ENCODE measurements around the gene ALG8. TPM values are rescaled to one million over a fixed set of nuclear protein-coding genes. Genes with fewer than 3 reads are reported as not detected.
"Not testable (repeated sequence)": the region's sequence is repeated elsewhere in the genome, so short reads cannot be mapped to it uniquely, and the experiment has no call there.

The ALG8 gene
- total RNA-seq, 2 donors from 2014 or later = 45.6 to 47.9 TPM

- Mint-ChIP-seq H3K4me3 (no peak overlapping the region), H3K4me1 (ENCODE audit: low read depth) (no peaks in the 10 kb centered on the region), H3K27ac (no peak overlapping the region), H3K9me3 (no peaks in the 10 kb centered on the region), H3K36me3 (ENCODE audit: insufficient read depth in 2 of 2) (peaks cover 2 to 20% of the 10 kb centered on the region in 2 donors), H3K27me3 (ENCODE audit: low read depth) (no peaks in the 10 kb centered on the region)
- DNase-seq (no peak), ATAC-seq (replicated peaks in 1 of 2) (no peak)
These were observed 30.1 kb downstream of the ALG8 start for GRCh38 chr11:78109081-78110015.

GRCh38 chr11:78100676-78101472 is 38.6 kb downstream of the ALG8 start:
- Mint-ChIP-seq H3K27ac (no peak overlapping the region), H3K36me3 (ENCODE audit: insufficient read depth in 2 of 2) (peaks cover 8 to 19% of the 10 kb centered on the region in 2 donors), H3K4me1 (ENCODE audit: low read depth) (no peaks in the 10 kb centered on the region), H3K27me3 (ENCODE audit: low read depth) (no peaks in the 10 kb centered on the region), H3K9me3 (no peaks in the 10 kb centered on the region), H3K4me3 (no peak overlapping the region)
- ATAC-seq (replicated peaks in 1 of 2) (no peak), DNase-seq (no peak)

GRCh38 chr11:78100261-78100660 is 39.2 kb downstream of the ALG8 start:
- ATAC-seq (replicated peaks in 1 of 2) (no peak), DNase-seq (no peak)
- Mint-ChIP-seq H3K27ac (no peak overlapping the region), H3K9me3 (no peaks in the 10 kb centered on the region), H3K36me3 (ENCODE audit: insufficient read depth in 2 of 2) (peaks cover 8 to 22% of the 10 kb centered on the region in 2 donors), H3K4me3 (no peak overlapping the region), H3K27me3 (ENCODE audit: low read depth) (no peaks in the 10 kb centered on the region), H3K4me1 (ENCODE audit: low read depth) (no peaks in the 10 kb centered on the region)

GRCh38 chr11:78099666-78100065 is 39.8 kb downstream of the ALG8 start:
- Mint-ChIP-seq H3K9me3 (peaks cover under 1% of the 10 kb centered on the region in 2 donors), H3K4me3 (no peak overlapping the region), H3K27me3 (ENCODE audit: low read depth) (no peaks in the 10 kb centered on the region), H3K36me3 (ENCODE audit: insufficient read depth in 2 of 2) (peaks cover 10 to 23% of the 10 kb centered on the region in 2 donors), H3K27ac (no peak overlapping the region), H3K4me1 (ENCODE audit: low read depth) (peaks cover 3% of the 10 kb centered on the region)
- ATAC-seq (replicated peaks in 1 of 2) (no peak), DNase-seq (no peak)

- no peaks in the 10 kb centered on the region for H3K27me3 Mint-ChIP-seq (ENCODE audit: low read depth)
- no peak for ATAC-seq (replicated peaks in 1 of 2)
These were observed 41.6 kb downstream of the ALG8 start for GRCh38 chr11:78097666-78098385.

GRCh38 chr11:78094250-78094649 is 45.2 kb downstream of the ALG8 start:
- peak overlapping the region; percentile 38 to 43 for H3K4me3 Mint-ChIP-seq

More at GRCh38 chr11:78097666-78098385, 41.6 kb downstream of the ALG8 start:
- H3K36me3 Mint-ChIP-seq (ENCODE audit: insufficient read depth in 2 of 2) = peaks cover 11 to 24% of the 10 kb centered on the region in 2 donors
- no peak overlapping the region for H3K27ac Mint-ChIP-seq
- no peak overlapping the region for H3K4me3 Mint-ChIP-seq
- H3K9me3 Mint-ChIP-seq = peaks cover 2 to 3% of the 10 kb centered on the region in 2 donors
- peaks cover 17% of the 10 kb centered on the region for H3K4me1 Mint-ChIP-seq (ENCODE audit: low read depth)
- DNase-seq = no peak

GRCh38 chr11:78086521-78087074 is 52.8 kb downstream of the ALG8 start:
- H3K27me3 Mint-ChIP-seq (ENCODE audit: low read depth); DNase-seq; H3K4me1 Mint-ChIP-seq (ENCODE audit: low read depth); H3K27ac Mint-ChIP-seq; H3K4me3 Mint-ChIP-seq; H3K9me3 Mint-ChIP-seq; H3K36me3 Mint-ChIP-seq (ENCODE audit: insufficient read depth in 2 of 2); ATAC-seq (replicated peaks in 1 of 2): not testable (repeated sequence)

More at GRCh38 chr11:78094250-78094649, 45.2 kb downstream of the ALG8 start:
- H3K27me3 Mint-ChIP-seq (ENCODE audit: low read depth) = no peaks in the 10 kb centered on the region
- peak overlapping the region; percentile 88 for H3K27ac Mint-ChIP-seq
- peak; percentile 98 to 99 for ATAC-seq (replicated peaks in 1 of 2)
- DNase-seq = peak; percentile 51 to 54
- peaks cover 2 to 3% of the 10 kb centered on the region in 2 donors for H3K9me3 Mint-ChIP-seq
- H3K36me3 Mint-ChIP-seq (ENCODE audit: insufficient read depth in 2 of 2) = peaks cover 7 to 18% of the 10 kb centered on the region in 2 donors
- H3K4me1 Mint-ChIP-seq (ENCODE audit: low read depth) = peaks cover 17% of the 10 kb centered on the region

GRCh38 chr11:78085972-78086371 is 53.5 kb downstream of the ALG8 start:
- Mint-ChIP-seq H3K4me3 (no peak overlapping the region), H3K36me3 (ENCODE audit: insufficient read depth in 2 of 2) (no peaks in the 10 kb centered on the region), H3K4me1 (ENCODE audit: low read depth) (peaks cover 10% of the 10 kb centered on the region), H3K9me3 (no peaks in the 10 kb centered on the region), H3K27me3 (ENCODE audit: low read depth) (no peaks in the 10 kb centered on the region), H3K27ac (no peak overlapping the region)
- DNase-seq = no peak
- no peak for ATAC-seq (replicated peaks in 1 of 2)

GRCh38 chr11:78084506-78084905 is 54.9 kb downstream of the ALG8 start:
- H3K27me3 Mint-ChIP-seq (ENCODE audit: low read depth); DNase-seq; H3K9me3 Mint-ChIP-seq; ATAC-seq (replicated peaks in 1 of 2); H3K36me3 Mint-ChIP-seq (ENCODE audit: insufficient read depth in 2 of 2); H3K4me3 Mint-ChIP-seq; H3K27ac Mint-ChIP-seq: not testable (repeated sequence)
- peaks cover 21% of the 10 kb centered on the region for H3K4me1 Mint-ChIP-seq (ENCODE audit: low read depth)

- Mint-ChIP-seq H3K27me3 (ENCODE audit: low read depth) (no peaks in the 10 kb centered on the region), H3K27ac (no peak overlapping the region), H3K4me1 (ENCODE audit: low read depth) (peaks cover 27% of the 10 kb centered on the region), H3K36me3 (ENCODE audit: insufficient read depth in 2 of 2) (peaks cover 0 to 3% of the 10 kb centered on the region in 2 donors), H3K4me3 (no peak overlapping the region), H3K9me3 (no peaks in the 10 kb centered on the region)
- ATAC-seq (replicated peaks in 1 of 2) (no peak), DNase-seq (no peak)
These were observed 56.4 kb downstream of the ALG8 start for GRCh38 chr11:78083021-78083420.

- ATAC-seq (replicated peaks in 1 of 2) = no peak
- DNase-seq = no peak
- peaks cover 36% of the 10 kb centered on the region for H3K4me1 Mint-ChIP-seq (ENCODE audit: low read depth)
- peaks cover 0 to 4% of the 10 kb centered on the region in 2 donors for H3K36me3 Mint-ChIP-seq (ENCODE audit: insufficient read depth in 2 of 2)
- H3K27me3 Mint-ChIP-seq (ENCODE audit: low read depth) = no peaks in the 10 kb centered on the region
- H3K27ac Mint-ChIP-seq = no peak overlapping the region
- H3K4me3 Mint-ChIP-seq = peak overlapping the region; percentile 12 to 91
- no peaks in the 10 kb centered on the region for H3K9me3 Mint-ChIP-seq
These were observed 57.3 kb downstream of the ALG8 start for GRCh38 chr11:78082146-78082545.

- H3K27me3 Mint-ChIP-seq (ENCODE audit: low read depth) = no peaks in the 10 kb centered on the region
- H3K27ac Mint-ChIP-seq = peak overlapping the region; percentile 10
- H3K36me3 Mint-ChIP-seq (ENCODE audit: insufficient read depth in 2 of 2) = peaks cover 2 to 4% of the 10 kb centered on the region in 2 donors
- no peaks in the 10 kb centered on the region for H3K9me3 Mint-ChIP-seq
- DNase-seq (no peak), ATAC-seq (replicated peaks in 1 of 2) (no peak)
- H3K4me1 Mint-ChIP-seq (ENCODE audit: low read depth) = peaks cover 41% of the 10 kb centered on the region
- peak overlapping the region; percentile 45 to 91 for H3K4me3 Mint-ChIP-seq
These were observed 57.8 kb downstream of the ALG8 start for GRCh38 chr11:78081583-78081982.

Data from activated T-cell treated with anti-CD3 and anti-CD28 coated beads, Interleukin-2, amount 50 U/mL, for 72 hours (primary cell).